Activated naive CD8-positive, alpha-beta T cell (primary cell): ENCODE data around the gene HHIP.

Source experiments
- H3K27ac Mint-ChIP-seq: one replicate; pipeline ENCODE4 v1.8.0; 2021; ENCODE audit warnings: mixed read lengths
- H3K27me3 Mint-ChIP-seq: one replicate; pipeline ENCODE4 v1.8.0; 2021; ENCODE audit warnings: mixed read lengths
- H3K36me3 Mint-ChIP-seq: one replicate; pipeline ENCODE4 v1.8.0; 2021; ENCODE audit warnings: mixed read lengths
- H3K4me1 Mint-ChIP-seq: one replicate; pipeline ENCODE4 v1.8.0; 2021; ENCODE audit warnings: low read depth, mixed read lengths
- H3K4me3 Mint-ChIP-seq: one replicate; pipeline ENCODE4 v1.8.0; 2021; ENCODE audit warnings: mild to moderate bottlenecking, mixed read lengths
- H3K9me3 Mint-ChIP-seq: one replicate; pipeline ENCODE4 v1.8.0; 2021; ENCODE audit warnings: low read depth, mixed read lengths

HHIP gene

DNA sequence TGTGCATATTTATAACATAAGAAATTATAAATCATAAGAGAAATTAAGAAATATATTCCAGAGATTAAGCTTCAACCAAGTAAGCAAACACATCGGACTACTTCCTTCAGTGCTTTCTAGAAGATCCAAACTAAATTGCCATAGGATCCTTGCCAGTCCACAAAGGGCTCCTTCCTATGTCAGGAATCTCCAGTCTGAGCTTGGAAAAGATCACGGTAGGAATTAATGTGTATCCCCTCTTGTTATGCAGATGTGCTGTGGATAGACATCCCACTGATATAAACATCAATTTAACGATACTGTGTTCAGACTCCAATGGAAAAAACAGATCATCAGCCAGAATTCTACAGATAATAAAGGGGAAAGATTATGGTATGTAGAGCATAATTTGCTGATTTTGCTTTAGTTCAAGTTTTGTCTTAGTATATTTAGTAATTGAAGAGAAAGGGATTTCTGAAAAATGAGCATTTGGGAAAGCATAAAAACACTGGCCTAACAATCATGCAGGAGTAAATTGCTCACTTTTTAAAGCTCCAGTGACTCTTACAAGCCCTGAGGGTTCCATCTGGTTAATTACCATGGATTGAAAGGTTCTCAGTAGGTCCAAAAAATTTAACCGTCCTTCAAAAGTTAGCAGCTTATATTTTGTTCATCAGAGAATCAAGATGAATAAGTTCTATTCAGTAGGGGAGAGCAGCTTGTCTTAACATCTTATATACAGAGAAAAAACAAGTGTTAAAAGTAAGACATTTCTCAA, 65.9 kb downstream of the HHIP start:
- Mint-ChIP-seq H3K9me3 (no peaks in the 10 kb centered on the region), H3K4me1 (no peaks in the 10 kb centered on the region), H3K4me3 (no peak overlapping the region), H3K27ac (no peak overlapping the region), H3K36me3 (no peaks in the 10 kb centered on the region), H3K27me3 (peaks cover 3% of the 10 kb centered on the region)

DNA sequence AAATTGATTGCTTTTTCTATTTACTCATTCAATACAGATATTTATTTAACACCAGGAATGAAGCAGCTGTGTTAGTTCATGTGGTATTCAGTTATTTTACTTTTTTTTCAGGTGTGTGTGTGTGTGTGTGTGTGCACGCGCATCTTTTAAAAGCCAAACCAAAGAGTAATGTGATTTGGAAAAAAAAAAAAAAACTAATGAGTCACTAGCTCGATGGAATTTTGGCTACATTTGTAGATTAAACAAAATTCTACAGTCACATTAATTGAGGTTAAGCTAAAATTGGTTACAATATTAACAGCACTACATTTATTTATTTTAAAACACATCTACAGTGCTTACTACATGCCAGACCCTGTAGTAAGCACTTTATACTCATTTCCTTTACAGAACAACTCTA, 66.8 kb downstream of the HHIP start:
- no peak overlapping the region for H3K27ac Mint-ChIP-seq
- H3K9me3 Mint-ChIP-seq: no peaks in the 10 kb centered on the region
- no peaks in the 10 kb centered on the region for H3K4me1 Mint-ChIP-seq
- no peaks in the 10 kb centered on the region for H3K36me3 Mint-ChIP-seq
- peaks cover 3% of the 10 kb centered on the region for H3K27me3 Mint-ChIP-seq
- no peak overlapping the region for H3K4me3 Mint-ChIP-seq

DNA sequence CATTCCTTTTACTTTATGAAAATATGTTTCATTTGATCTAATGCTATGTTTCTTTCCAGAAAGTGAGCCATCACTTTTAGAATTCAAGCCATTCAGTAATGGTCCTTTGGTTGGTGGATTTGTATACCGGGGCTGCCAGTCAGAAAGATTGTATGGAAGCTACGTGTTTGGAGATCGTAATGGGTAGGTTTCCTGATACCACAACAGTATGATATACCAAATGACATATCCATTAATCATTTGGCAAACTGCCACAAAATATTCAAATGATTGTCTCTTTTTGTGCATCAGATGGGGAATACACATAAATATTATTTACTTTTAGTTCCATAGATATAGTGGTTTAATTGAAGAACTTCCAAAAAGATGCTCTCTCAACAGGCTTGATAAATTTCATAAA, 68.2 kb downstream of the HHIP start:
- Mint-ChIP-seq H3K36me3 (no peaks in the 10 kb centered on the region), H3K9me3 (no peaks in the 10 kb centered on the region), H3K4me3 (no peak overlapping the region), H3K27me3 (peaks cover 3% of the 10 kb centered on the region), H3K27ac (no peak overlapping the region), H3K4me1 (no peaks in the 10 kb centered on the region)

- peaks cover 3% of the 10 kb centered on the region for H3K27me3 Mint-ChIP-seq
- no peaks in the 10 kb centered on the region for H3K9me3 Mint-ChIP-seq
- no peak overlapping the region for H3K4me3 Mint-ChIP-seq
- H3K4me1 Mint-ChIP-seq: no peaks in the 10 kb centered on the region
- no peak overlapping the region for H3K27ac Mint-ChIP-seq
- H3K36me3 Mint-ChIP-seq: no peaks in the 10 kb centered on the region
Observed at GRCh38 chr4:144715230-144715629, 69.3 kb downstream of the HHIP start.

GRCh38 chr4:144716778-144717177, 70.8 kb downstream of the HHIP start:
- H3K27ac Mint-ChIP-seq: no peak overlapping the region
- H3K27me3 Mint-ChIP-seq: peaks cover 3% of the 10 kb centered on the region
- H3K4me3 Mint-ChIP-seq: no peak overlapping the region
- H3K4me1 Mint-ChIP-seq: no peaks in the 10 kb centered on the region
- H3K9me3 Mint-ChIP-seq: no peaks in the 10 kb centered on the region
- no peaks in the 10 kb centered on the region for H3K36me3 Mint-ChIP-seq

- Mint-ChIP-seq H3K27ac (no peak overlapping the region), H3K36me3 (no peaks in the 10 kb centered on the region), H3K4me3 (no peak overlapping the region), H3K9me3 (no peaks in the 10 kb centered on the region), H3K4me1 (no peaks in the 10 kb centered on the region), H3K27me3 (peaks cover 3% of the 10 kb centered on the region)
Observed at GRCh38 chr4:144718958-144719512, 73.1 kb downstream of the HHIP start.

DNA sequence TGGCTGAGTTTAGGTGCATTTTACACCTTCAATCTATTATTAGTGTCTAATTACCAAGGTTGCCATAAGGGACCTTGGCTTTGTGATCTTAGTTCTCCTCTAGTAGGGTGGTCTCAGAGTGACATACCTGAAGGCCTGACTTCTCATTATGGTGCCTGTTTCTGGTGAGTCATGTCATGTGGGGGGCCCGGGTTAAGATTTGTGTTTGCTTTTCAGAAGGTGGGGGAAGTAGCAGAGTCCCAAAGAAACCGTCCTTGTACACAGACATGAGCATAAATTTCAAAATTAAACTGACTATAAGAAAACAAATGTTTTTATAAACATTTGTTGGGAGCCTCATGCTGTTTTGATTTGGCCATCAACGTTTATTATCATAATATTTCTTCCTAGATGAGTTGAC, 74.5 kb downstream of the HHIP start:
- Mint-ChIP-seq H3K4me1 (no peaks in the 10 kb centered on the region), H3K9me3 (no peaks in the 10 kb centered on the region), H3K27me3 (no peaks in the 10 kb centered on the region), H3K4me3 (no peak overlapping the region), H3K36me3 (no peaks in the 10 kb centered on the region), H3K27ac (no peak overlapping the region)

DNA sequence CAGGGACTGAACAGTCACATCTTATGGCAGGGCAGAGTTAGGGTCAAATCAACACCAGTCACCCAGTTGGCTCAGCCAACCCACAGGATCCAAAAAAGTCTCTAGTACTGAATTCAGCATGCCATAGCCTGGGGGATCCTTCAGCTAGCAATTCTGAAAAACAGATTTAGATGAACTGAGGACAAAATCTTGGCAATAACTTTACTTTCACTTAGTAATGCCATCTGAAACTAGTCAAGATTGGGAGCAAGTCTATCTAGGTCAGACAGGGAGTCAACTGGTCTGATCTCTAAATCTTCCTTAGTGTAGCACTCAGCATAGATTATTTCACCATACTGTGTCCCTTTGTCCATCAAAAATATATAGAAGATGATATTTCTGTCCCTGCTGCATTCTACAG, 76.0 kb downstream of the HHIP start:
- Mint-ChIP-seq H3K4me3 (no peak overlapping the region), H3K27ac (no peak overlapping the region), H3K4me1 (no peaks in the 10 kb centered on the region)

DNA sequence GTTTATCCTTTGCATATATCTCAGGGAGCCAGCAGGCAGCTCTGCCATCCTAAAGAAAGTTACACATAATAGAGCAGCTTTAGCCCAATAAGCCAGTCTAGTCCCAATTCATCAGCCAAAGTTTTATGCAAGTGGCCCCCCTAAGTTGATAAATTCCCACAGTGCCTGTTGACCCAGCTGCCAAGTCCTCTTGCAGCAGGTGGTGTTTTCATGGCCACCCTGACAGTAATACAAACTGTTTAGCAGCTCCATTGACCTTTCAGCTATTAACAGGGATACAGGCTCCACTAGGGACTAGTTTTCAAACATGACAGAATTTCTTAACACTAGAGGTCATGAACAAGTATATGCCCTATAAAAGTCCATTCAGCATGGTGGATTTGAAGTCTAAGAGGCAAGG, 77.5 kb downstream of the HHIP start:
- Mint-ChIP-seq H3K4me1 (no peaks in the 10 kb centered on the region), H3K27me3 (no peaks in the 10 kb centered on the region), H3K27ac (no peak overlapping the region), H3K4me3 (no peak overlapping the region), H3K36me3 (no peaks in the 10 kb centered on the region), H3K9me3 (no peaks in the 10 kb centered on the region)

More for the DNA sequence above, 76.0 kb downstream of the HHIP start:
- no peaks in the 10 kb centered on the region for H3K9me3 Mint-ChIP-seq
- no peaks in the 10 kb centered on the region for H3K36me3 Mint-ChIP-seq
- no peaks in the 10 kb centered on the region for H3K27me3 Mint-ChIP-seq

DNA sequence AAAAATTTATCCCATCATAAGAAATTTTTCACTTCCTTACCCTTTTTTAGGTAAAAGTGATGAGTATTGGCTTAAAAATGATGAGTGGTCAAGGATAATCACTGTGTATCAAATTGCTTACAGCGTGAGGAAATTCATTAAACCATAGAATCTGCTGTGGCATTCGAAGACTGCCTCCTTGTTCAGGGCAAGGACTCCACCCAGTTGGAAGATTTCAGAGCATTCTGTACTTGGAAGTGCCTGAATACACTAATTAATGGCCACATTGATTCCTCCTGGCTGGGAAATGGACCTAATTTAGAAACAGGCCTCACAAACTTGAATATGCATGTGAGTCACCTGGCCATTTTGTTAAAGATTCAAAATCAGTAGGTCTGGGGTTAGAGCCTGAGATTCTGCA, 83.2 kb downstream of the HHIP start:
- no peaks in the 10 kb centered on the region for H3K36me3 Mint-ChIP-seq
- no peaks in the 10 kb centered on the region for H3K4me1 Mint-ChIP-seq

GRCh38 chr4:144732584-144733428, 86.8 kb downstream of the HHIP start:
- H3K9me3 Mint-ChIP-seq: no peaks in the 10 kb centered on the region
- peaks cover 3% of the 10 kb centered on the region for H3K27me3 Mint-ChIP-seq
- no peaks in the 10 kb centered on the region for H3K4me1 Mint-ChIP-seq

More for the DNA sequence above, 83.2 kb downstream of the HHIP start:
- Mint-ChIP-seq H3K27ac (no peak overlapping the region), H3K9me3 (no peaks in the 10 kb centered on the region), H3K4me3 (no peak overlapping the region), H3K27me3 (peaks cover 3% of the 10 kb centered on the region)

GRCh38 chr4:144733566-144733965, 87.6 kb downstream of the HHIP start:
- Mint-ChIP-seq H3K9me3 (no peaks in the 10 kb centered on the region), H3K4me1 (no peaks in the 10 kb centered on the region), H3K4me3 (no peak overlapping the region), H3K27ac (no peak overlapping the region), H3K36me3 (no peaks in the 10 kb centered on the region), H3K27me3 (peaks cover 3% of the 10 kb centered on the region)

More at GRCh38 chr4:144732584-144733428, 86.8 kb downstream of the HHIP start:
- H3K36me3 Mint-ChIP-seq: no peaks in the 10 kb centered on the region
- H3K4me3 Mint-ChIP-seq: no peak overlapping the region
- no peak overlapping the region for H3K27ac Mint-ChIP-seq

DNA sequence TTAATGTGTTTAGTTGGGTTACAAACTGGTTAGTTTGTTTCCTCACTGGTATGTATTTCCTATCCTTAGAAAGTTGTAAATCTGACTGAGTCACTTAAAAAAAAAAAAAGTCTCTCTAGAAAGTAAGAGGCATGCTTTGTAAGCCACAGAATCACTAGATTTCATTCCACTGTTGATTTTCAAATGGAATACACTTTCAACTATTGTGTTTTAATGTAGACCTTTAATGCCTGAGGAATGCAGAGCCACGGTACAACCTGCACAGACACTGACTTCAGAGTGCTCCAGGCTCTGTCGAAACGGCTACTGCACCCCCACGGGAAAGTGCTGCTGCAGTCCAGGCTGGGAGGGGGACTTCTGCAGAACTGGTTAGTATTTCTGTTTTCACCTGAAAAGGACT, 88.6 kb downstream of the HHIP start:
- no peaks in the 10 kb centered on the region for H3K27me3 Mint-ChIP-seq
- no peaks in the 10 kb centered on the region for H3K9me3 Mint-ChIP-seq
- H3K27ac Mint-ChIP-seq: no peak overlapping the region
- no peaks in the 10 kb centered on the region for H3K36me3 Mint-ChIP-seq
- H3K4me1 Mint-ChIP-seq: no peaks in the 10 kb centered on the region
- H3K4me3 Mint-ChIP-seq: no peak overlapping the region

DNA sequence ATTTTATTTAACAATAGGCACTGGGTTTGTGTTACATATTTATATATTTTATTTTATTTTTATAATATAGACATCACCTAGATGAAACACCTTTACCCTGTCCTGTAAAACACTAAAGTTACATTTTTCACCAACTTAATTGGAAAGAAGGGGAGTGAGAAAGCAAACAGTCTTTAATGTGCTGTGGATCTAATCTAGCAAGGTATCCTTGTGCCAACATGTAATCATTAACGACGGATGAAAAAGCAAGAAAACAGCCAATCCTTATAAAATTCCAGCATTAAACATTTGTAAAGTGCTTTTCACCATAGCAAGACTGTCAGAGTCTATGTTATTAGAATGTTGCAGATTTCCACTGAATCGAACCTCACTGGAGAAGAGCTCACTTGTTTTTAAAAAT, 92.7 kb downstream of the HHIP start:
- no peak overlapping the region for H3K27ac Mint-ChIP-seq
- H3K4me1 Mint-ChIP-seq: no peaks in the 10 kb centered on the region
- no peaks in the 10 kb centered on the region for H3K27me3 Mint-ChIP-seq

GRCh38 chr4:144739511-144740033, 93.6 kb downstream of the HHIP start:
- no peaks in the 10 kb centered on the region for H3K9me3 Mint-ChIP-seq
- H3K27ac Mint-ChIP-seq: no peak overlapping the region
- H3K4me1 Mint-ChIP-seq: no peaks in the 10 kb centered on the region
- H3K4me3 Mint-ChIP-seq: no peak overlapping the region
- H3K27me3 Mint-ChIP-seq: no peaks in the 10 kb centered on the region
- H3K36me3 Mint-ChIP-seq: no peaks in the 10 kb centered on the region

More for the DNA sequence above, 92.7 kb downstream of the HHIP start:
- H3K9me3 Mint-ChIP-seq: no peaks in the 10 kb centered on the region
- H3K36me3 Mint-ChIP-seq: no peaks in the 10 kb centered on the region
- no peak overlapping the region for H3K4me3 Mint-ChIP-seq
